Measurements from ENCODE around the gene FLYWCH2.
"Not testable (repeated sequence)": the region's sequence is repeated elsewhere in the genome, so short reads cannot be mapped to it uniquely, and the experiment has no call there.

The FLYWCH2 gene

GRCh38 chr16:2915196-2915929 is 32.3 kb downstream of the FLYWCH2 start:
- DNase-seq, result no peak

DNA sequence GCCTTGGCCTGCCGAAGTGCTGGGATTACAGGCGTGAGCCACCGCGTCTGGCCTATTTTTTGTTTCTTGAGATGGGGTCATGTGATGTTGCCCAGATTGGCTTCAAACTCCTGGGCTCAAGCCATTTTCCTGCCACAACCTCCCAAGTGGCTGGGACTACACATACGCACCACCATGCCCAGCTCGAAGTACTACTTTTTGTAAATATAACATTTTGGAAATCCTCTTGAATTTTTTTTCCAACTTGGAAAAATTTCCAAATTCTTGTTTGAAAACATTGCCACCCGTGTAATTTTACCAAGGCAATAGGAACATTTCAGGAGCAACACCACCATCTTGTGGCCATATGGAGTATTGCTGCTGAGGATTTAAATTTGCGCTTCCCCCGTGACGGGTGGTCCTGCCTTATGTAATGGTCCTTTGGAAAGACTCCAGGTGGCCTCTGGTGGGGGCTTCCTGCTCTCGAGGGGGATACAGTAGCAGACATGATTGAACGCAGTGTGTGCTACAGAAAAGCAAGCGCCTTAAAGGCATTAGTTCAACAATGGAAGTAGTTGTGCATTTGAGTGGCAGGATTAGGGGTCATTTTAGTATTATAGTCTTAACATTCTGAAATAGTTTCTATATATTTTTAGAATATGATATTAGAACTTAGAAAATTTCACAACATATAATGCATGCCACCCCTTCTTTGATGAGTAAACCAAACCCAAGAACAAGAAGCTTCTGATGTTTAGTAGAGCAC is 36.7 kb downstream of the FLYWCH2 start:
- DNase-seq, result peak; percentile 42

- DNase-seq, result no peak
These were observed 40.5 kb downstream of the FLYWCH2 start for GRCh38 chr16:2923481-2923880.

- no peak for DNase-seq
These were observed 42.1 kb downstream of the FLYWCH2 start for GRCh38 chr16:2924901-2925755.

GRCh38 chr16:2925951-2926649 is 43.1 kb downstream of the FLYWCH2 start:
- no peak for DNase-seq

DNA sequence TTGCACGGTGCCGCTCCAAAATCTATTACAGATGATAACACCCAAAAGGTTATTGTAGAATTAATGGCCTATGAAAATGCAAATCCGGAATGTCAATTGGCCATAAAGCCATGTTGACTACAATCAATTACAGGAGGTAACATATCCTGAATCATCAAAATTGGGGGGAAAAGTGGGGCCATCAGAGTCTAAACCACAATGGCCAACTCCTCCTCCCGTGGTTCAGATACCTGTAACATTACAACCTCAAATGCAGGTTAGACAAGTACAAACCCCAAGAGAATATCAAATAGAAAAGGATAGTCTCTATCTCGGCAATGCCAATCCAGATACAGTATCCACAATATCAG is 43.6 kb downstream of the FLYWCH2 start:
- no peak for DNase-seq

DNA sequence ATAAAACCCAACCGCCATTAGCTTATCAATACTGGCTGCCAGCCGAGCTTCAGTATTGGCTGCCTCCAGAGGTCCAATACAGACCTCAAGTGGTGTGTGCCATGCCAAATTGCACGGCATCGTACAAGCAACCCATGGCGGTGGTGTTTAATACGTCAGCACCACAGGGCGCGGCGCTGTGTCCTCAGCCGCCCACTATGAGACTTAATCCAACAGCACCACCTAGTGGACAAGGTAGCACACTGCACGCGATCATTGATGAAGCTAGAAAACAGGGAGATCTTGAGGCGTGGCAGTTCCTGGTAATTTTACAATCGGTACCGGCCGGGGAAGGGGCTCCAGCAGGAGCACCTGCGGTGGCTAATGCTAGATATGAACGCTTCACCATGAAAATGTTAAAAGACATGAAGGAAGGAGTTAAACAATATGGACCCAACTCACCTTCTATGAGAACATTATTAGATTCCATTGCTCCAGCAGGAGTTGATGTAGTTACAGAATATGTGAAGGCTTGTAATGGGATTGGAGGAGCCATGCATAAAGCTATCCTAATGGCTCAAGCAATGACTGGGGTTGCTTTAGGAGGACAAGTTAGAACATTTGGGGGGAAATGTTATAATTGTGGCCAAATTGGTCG is 44.1 kb downstream of the FLYWCH2 start:
- DNase-seq, result peak; percentile 76

DNA sequence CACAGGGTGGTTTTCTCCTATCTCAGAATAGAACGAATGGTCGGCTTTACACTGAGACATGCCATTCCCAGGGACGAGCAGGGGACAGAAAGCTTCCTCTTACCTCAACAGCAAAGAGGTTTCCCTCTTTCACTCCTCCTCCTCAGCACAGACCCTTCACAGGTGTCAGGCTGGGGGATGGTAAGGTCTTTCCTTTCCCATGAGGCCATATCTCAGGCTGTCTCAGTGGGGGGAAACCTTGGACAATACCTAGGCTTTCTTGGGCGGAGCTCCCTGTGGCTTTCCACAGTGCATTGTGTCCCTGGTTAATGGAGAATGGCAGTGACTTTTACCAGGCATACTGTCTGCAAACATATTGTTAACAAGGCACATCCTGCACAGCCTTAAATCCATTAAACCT is 45.1 kb downstream of the FLYWCH2 start:
- DNase-seq, result not testable (repeated sequence)

DNA sequence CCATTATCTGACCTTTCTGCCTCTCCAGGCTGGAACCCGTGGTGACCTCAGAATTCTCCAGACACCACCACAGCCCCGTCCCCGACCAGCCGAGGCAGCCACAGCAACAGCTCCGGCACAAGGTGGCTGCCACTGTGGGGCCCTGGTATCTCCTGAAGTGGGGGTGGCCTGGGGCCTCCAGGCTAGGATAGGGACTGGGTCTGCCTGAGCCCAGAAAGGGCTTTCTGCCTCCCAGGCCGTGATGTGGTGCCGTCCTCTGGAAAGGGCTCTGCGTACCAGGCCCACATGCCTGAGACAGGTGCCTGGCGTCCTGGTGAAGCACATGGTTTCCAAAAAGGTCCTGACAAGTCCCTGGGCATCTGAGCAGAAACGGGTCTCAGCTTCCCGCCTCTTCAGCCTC is 45.8 kb downstream of the FLYWCH2 start:
- no peak for DNase-seq

DNA sequence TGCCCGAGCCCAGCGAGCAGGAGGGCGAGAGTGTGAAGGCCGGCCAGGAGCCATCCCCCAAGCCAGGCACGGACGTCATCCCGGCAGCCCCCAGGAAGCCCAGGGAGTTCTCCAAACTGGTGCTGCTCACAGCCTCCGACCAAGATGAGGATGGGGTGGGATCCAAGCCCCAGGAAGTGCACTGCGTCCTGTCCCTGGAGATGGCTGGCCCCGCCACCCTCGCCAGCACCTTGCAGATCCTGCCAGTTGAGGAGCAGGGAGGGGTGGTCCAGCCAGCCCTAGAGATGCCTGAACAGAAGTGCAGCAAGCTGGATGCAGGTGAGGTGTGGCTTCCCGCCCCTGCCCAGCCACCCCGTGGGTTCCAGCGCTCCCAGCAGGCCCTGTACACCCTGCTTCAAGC is 46.7 kb downstream of the FLYWCH2 start:
- DNase-seq, result no peak

DNA sequence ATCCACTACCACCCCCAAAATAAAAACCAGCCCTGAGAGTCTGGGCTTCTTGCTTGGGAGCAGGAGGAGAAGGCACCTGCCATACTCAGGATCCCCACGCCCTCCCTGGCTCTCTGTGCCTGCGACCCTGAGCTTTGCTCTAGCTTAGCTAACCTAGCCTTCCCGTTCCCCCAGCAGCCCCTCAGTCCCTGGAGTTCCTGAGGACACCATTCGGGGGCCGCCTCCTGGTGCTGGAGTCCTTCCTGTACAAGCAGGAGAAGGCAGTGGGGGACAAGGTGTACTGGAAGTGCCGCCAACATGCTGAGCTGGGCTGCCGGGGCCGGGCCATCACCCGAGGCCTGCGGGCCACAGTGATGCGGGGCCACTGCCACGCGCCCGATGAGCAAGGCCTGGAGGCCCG is 47.2 kb downstream of the FLYWCH2 start:
- DNase-seq, result no peak

GRCh38 chr16:2931231-2931914 is 48.4 kb downstream of the FLYWCH2 start:
- not testable (repeated sequence) for DNase-seq

DNA sequence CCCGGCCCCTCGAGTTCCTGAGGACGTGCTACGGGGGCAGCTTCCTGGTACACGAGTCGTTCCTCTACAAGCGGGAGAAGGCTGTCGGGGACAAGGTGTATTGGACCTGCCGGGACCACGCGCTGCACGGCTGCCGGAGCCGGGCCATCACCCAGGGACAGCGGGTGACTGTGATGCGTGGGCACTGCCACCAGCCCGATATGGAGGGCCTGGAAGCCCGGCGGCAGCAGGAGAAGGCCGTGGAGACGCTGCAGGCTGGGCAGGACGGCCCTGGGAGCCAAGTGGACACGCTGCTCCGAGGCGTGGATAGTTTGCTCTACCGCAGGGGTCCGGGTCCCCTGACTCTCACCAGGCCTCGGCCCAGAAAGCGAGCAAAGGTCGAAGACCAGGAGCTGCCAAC is 50.1 kb downstream of the FLYWCH2 start:
- DNase-seq, result no peak

- no peak for DNase-seq
These were observed 50.7 kb downstream of the FLYWCH2 start for GRCh38 chr16:2933701-2934100.

DNA sequence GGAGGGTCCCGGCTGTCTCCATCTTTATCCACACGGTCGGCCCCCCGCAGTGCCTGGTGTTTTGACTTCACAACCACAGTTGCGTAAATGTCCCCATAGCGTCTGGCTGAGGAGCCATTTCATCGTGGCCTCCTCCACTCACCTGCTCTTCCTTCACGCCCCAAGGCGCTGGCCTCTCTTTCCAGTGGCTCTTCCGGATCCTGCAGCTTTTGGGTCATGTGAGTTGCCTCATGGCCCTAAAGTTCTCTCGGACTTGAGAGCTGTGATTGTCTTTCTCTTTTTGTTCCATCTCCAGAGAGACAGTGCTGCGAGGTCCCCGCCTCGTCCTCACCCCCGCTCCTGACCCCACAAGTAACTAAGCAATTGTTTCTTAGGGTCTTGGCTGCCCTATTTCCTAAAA is 51.4 kb downstream of the FLYWCH2 start:
- DNase-seq, result no peak

- DNase-seq, result no peak
These were observed 53.5 kb downstream of the FLYWCH2 start for GRCh38 chr16:2936436-2937011.

- DNase-seq, result no peak
These were observed 54.2 kb downstream of the FLYWCH2 start for GRCh38 chr16:2937170-2937569.

GRCh38 chr16:2938206-2938605 is 55.2 kb downstream of the FLYWCH2 start:
- DNase-seq, result no peak

DNA sequence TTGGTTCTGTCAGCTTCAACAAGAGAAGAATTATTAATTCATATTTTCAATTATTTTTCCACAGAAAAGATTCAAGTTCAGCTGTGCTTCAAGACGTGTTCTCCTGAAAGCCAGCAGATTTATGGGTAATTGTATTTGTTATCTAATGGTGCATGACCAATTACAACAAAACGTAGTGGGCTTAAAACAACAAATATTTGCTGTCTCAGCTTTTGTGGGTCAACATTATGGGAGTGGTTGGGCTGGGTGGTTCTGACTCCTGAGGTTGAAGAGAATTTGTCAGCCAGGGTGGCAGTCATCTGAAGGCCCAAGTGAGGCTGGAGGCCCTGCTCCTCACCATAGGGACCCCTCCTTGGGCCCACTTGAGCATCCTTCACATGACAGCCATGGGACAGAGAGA is 57.0 kb downstream of the FLYWCH2 start:
- no peak for DNase-seq

DNA sequence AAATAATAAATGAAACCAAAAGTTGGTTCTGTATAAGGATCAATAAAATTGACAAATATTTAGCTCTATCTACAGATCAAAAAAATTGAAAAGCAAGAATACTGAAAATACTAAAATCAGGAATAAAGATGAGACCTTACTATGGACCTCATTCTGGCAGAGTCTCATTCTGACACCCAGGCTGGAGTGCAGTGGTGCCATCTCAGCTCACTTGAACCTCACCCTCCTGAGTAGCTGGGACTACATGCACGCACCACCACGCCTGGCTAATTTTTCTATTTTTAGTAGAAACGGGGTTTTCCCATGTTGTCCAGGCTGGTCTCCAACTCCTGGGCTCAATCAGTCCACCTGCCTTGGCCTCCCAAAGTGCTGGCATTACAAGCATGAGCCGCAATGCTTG is 59.0 kb downstream of the FLYWCH2 start:
- DNase-seq, result no peak

GRCh38 chr16:2943716-2944115 is 60.7 kb downstream of the FLYWCH2 start:
- DNase-seq, result not testable (repeated sequence)

DNA sequence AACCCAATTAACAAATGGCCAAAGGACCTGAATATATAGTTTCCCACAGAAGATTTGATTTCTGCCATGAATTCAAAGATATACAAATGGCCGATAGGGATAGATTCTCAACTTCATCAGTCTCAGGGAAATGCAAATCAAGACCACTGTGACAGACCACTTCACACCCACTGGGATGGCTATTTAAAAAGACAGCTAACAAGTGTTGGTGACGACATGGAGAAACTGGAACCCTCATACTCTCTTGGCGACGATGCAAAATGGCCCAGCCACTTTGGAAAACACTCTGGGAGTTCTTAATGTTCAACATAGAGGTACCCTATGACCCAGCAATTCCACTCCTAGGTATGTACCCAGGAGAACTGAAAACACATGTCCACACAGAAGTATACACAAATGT is 63.6 kb downstream of the FLYWCH2 start:
- no peak for DNase-seq
